ENCODE results near the gene PIGV. TPM values are rescaled to one million over a fixed set of nuclear protein-coding genes. Genes with fewer than 3 reads are reported as not detected.

Gene PIGV
- total RNA-seq, 1 experiment from 2014 or later: 7.5 TPM

- Histone ChIP-seq H2BK15ac (ENCODE audit: low read depth, low read length) (no peak overlapping the region), H4K8ac (replicated peaks; ENCODE audit: insufficient read length, low read depth, low read length) (no peak overlapping the region), H4K5ac (ENCODE audit: insufficient read length, low read depth, low read length) (no peak overlapping the region), H2BK20ac (ENCODE audit: low read depth, low read length, poor library complexity, severe bottlenecking) (no peak overlapping the region), H2BK120ac (ENCODE audit: low read depth, low read length, poor library complexity, severe bottlenecking) (no peak overlapping the region), H3K79me2 (ENCODE audit: insufficient read depth, low read length) (no peaks in the 10 kb centered on the region), H2AFZ (ENCODE audit: low read length) (no peak overlapping the region), H3K79me1 (ENCODE audit: insufficient read depth, low read depth, low read length, poor library complexity, severe bottlenecking) (no peaks in the 10 kb centered on the region), H4K91ac (ENCODE audit: insufficient read length, low read depth, low read length) (no peak overlapping the region), H3K27ac (ENCODE audit: insufficient read length, low read depth, low read length) (no peak overlapping the region), H3K23ac (ENCODE audit: insufficient read length, low read depth, low read length) (no peak overlapping the region), H2BK5ac (ENCODE audit: insufficient read length, low read length) (no peak overlapping the region), H3K9me3 (ENCODE audit: control insufficient read depth, low read depth, low read length) (no peaks in the 10 kb centered on the region), H3K4ac (ENCODE audit: low read depth, low read length) (no peak overlapping the region), H3K4me2 (ENCODE audit: insufficient read depth, insufficient read length, low read length) (no peak overlapping the region), H3T11ph (ENCODE audit: low read length) (no peak overlapping the region), H3K4me1 (ENCODE audit: insufficient read depth, low read length) (no peaks in the 10 kb centered on the region), H3K27me3 (ENCODE audit: insufficient read depth, low read length) (no peaks in the 10 kb centered on the region), H3K14ac (ENCODE audit: insufficient read depth, low read length) (no peak overlapping the region; the same call in 1 of the 2 replicates), H3K18ac (ENCODE audit: insufficient read length, low read depth, low read length) (no peak overlapping the region), H4K20me1 (ENCODE audit: control insufficient read depth, insufficient read depth, insufficient read length) (no peaks in the 10 kb centered on the region), H3K56ac (ENCODE audit: insufficient read length, low read depth, low read length) (no peak overlapping the region), H3K23me2 (ENCODE audit: insufficient read length, low read depth, low read length, poor library complexity, severe bottlenecking) (no peaks in the 10 kb centered on the region), H3K9ac (ENCODE audit: extremely low read depth, insufficient read length, low read length) (no peak overlapping the region), H2BK12ac (ENCODE audit: insufficient read length, low read depth, low read length) (no peak overlapping the region), H2AK5ac (ENCODE audit: insufficient read length, low read length) (no peak overlapping the region)
- Mint-ChIP-seq H3K36me3 (ENCODE audit: insufficient read depth in 1 of 3, low read depth in 3 of 3) (peaks cover 18 to 60% (median 34%) of the 10 kb centered on the region in 3 experiments), H3K27ac (no peak overlapping the region), H3K4me1 (no peaks in the 10 kb centered on the region), H3K9me3 (no peaks in the 10 kb centered on the region; a peak in 1 of 5 replicates), H3K4me3 (no peak overlapping the region), H3K27me3 (ENCODE audit: low read depth) (no peaks in the 10 kb centered on the region)
- no peak for TF ChIP-seq CTCF (conservative IDR thresholded peaks at IDR 0.05)
- DNase-seq: no peak
- no CpG with 5 or more reads among the region's 6 CpGs for WGBS (ENCODE audit: extremely low coverage, insufficient read length, low lambda C conversion rate)
Measured at GRCh38 chr1:26839779-26840178, 52.0 kb downstream of the PIGV start.
